H1 (cell line): Measurements from ENCODE around the gene LCORL. TPM values are rescaled to one million over a fixed set of nuclear protein-coding genes. Genes with fewer than 3 reads are reported as not detected.

Source experiments
- BACH1 ChIP-seq: IDR thresholded peaks from 2 replicates; pipeline ENCODE4 v1.6.1; 2012; ENCODE audit warnings: low read length, improper control_type of control experiment
- EZH2 ChIP-seq: fragments of 200-600 bp; sonication (generic); IDR thresholded peaks from 2 replicates; pipeline ENCODE4 v1.7.1; 2012; ENCODE audit warnings: low read depth, mild to moderate bottlenecking, moderate library complexity, low read length, inconsistent platforms; ENCODE audit not compliant: severe bottlenecking
- POLR2AphosphoS5 ChIP-seq: IDR thresholded peaks from 2 replicates; pipeline ENCODE4 v1.6.1; 2011; ENCODE audit warnings: low read depth, low read length
- SRF ChIP-seq: IDR thresholded peaks from 2 replicates; pipeline ENCODE4 v1.6.1; 2011; ENCODE audit warnings: mild to moderate bottlenecking, low read depth, low read length, moderate library complexity
- polyA plus RNA-seq, 7 experiments: library from polyadenylated mRNA; depleted of rRNA in 3 of 7; stranded (reverse) in 5 of 7; unstranded in 2 of 7; fragments of >200 nt in 5 of 7; fragments of 200-250 nt in 2 of 7; gene quantifications; 1 replicate in 5 of 7; 2 replicates in 1 of 7; 4 replicates in 1 of 7; pipeline versions ENCODE4 v1.2.1 to v1.2.3, GENCODE V29; 2011 to 2013; ENCODE audit warnings: missing spikeins in 2 of 7, mixed read lengths in 2 of 7
- total RNA-seq: library from RNA; stranded (reverse); fragmentation: NEBNext Ultra II Directional; extraction: Animal tissue kit (Norgen Biotek cat#: 25700); gene quantifications from 2 replicates; pipeline ENCODE4 v1.2.1, GENCODE V29; 2021
- TF ChIP-seq, protein P1 (sequence below), 3 experiments: IDR thresholded peaks; 1 replicate in 2 of 3; 2 replicates in 1 of 3; pipeline versions ENCODE4 v1.5.1 to v1.6.1; 2011; ENCODE audit warnings: low read length in 3 of 3, mild to moderate bottlenecking in 3 of 3, inconsistent platforms in 2 of 3, low read depth in 1 of 3, moderate library complexity in 1 of 3; ENCODE audit not compliant: insufficient read depth in 1 of 3; ENCODE audit errors: control extremely low read depth in 1 of 3

LCORL gene
- total and polyA plus RNA-seq, 2 of the 8 experiments (the other 6 are each of a cell fraction or from before 2014, with no cell fraction given): 2.2 to 19.2 TPM

GRCh38 chr4:17884063-17884462 is 137.5 kb downstream of the LCORL start (continued):
- TF ChIP-seq, protein P1, sequence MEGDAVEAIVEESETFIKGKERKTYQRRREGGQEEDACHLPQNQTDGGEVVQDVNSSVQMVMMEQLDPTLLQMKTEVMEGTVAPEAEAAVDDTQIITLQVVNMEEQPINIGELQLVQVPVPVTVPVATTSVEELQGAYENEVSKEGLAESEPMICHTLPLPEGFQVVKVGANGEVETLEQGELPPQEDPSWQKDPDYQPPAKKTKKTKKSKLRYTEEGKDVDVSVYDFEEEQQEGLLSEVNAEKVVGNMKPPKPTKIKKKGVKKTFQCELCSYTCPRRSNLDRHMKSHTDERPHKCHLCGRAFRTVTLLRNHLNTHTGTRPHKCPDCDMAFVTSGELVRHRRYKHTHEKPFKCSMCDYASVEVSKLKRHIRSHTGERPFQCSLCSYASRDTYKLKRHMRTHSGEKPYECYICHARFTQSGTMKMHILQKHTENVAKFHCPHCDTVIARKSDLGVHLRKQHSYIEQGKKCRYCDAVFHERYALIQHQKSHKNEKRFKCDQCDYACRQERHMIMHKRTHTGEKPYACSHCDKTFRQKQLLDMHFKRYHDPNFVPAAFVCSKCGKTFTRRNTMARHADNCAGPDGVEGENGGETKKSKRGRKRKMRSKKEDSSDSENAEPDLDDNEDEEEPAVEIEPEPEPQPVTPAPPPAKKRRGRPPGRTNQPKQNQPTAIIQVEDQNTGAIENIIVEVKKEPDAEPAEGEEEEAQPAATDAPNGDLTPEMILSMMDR (IDR thresholded peaks at IDR 0.05; ENCODE audit: control extremely low read depth in 1 of 3, insufficient read depth in 1 of 3, low read depth in 1 of 3, low read length in 3 of 3): no peak
- TF ChIP-seq POLR2AphosphoS5 (no peak), SRF (no peak), BACH1 (no peak), EZH2 (no peak)
